Measurements from ENCODE around the gene BST1.

- TF ChIP-seq POLR2AphosphoS5 (IDR thresholded peaks at IDR 0.05; ENCODE audit: low read depth): no peak
- no peak for TF ChIP-seq CTCF (IDR thresholded peaks at IDR 0.05; ENCODE audit: insufficient read depth, low read length)
- no peak for TF ChIP-seq GABPA (IDR thresholded peaks at IDR 0.05; ENCODE audit: low read depth)
- TF ChIP-seq REST (IDR thresholded peaks at IDR 0.05; ENCODE audit: insufficient replicate concordance, low read depth): no peak
- no peak for TF ChIP-seq SPI1 (IDR thresholded peaks at IDR 0.05; ENCODE audit: borderline replicate concordance, low read depth)
These were observed 64.0 kb downstream of the BST1 start for GRCh38 chr4:15766821-15767220.

All from HL-60 (cell line).